Measurements from ENCODE around the gene LHX1. TPM values are rescaled to one million over a fixed set of nuclear protein-coding genes. Genes with fewer than 3 reads are reported as not detected.

Gene LHX1
- total RNA-seq, 1 donor from 2014 or later, result 0.07 TPM

DNA sequence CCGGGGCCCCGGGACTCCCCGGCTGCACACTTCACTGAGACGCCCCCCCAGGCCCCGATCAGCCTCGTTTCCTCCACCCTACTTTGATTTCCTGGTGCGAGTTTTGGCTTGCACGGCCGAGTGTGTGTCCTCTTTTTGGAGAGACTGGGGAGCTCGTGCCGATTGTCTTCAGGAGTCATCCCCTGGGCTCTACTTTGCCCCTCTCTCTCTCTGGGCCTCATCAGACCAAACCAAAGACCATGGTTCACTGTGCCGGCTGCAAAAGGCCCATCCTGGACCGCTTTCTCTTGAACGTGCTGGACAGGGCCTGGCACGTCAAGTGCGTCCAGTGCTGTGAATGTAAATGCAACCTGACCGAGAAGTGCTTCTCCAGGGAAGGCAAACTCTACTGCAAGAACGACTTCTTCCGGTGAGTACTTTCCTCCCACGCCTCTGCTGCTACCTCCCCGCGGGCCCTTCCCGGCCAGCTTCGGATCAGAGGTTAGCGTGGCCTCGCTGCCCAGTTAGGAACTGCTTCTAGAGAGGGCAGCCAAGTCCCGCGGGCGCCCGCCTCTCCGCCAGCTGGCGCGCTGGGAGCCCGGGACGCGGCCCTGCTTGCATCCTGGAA, 787 bp downstream of the LHX1 start:
- intact Hi-C loops (cut with micrococcal nuclease), result no loop called here

GRCh38 chr17:36938566-36939051, 1.3 kb downstream of the LHX1 start:
- intact Hi-C loops (cut with micrococcal nuclease), result no loop called here

- intact Hi-C loops (cut with micrococcal nuclease), result no loop called here
These were observed 2.0 kb downstream of the LHX1 start for GRCh38 chr17:36939052-36939801.

- intact Hi-C loops (cut with micrococcal nuclease), result no loop called here
These were observed 2.6 kb downstream of the LHX1 start for GRCh38 chr17:36939802-36940312.

DNA sequence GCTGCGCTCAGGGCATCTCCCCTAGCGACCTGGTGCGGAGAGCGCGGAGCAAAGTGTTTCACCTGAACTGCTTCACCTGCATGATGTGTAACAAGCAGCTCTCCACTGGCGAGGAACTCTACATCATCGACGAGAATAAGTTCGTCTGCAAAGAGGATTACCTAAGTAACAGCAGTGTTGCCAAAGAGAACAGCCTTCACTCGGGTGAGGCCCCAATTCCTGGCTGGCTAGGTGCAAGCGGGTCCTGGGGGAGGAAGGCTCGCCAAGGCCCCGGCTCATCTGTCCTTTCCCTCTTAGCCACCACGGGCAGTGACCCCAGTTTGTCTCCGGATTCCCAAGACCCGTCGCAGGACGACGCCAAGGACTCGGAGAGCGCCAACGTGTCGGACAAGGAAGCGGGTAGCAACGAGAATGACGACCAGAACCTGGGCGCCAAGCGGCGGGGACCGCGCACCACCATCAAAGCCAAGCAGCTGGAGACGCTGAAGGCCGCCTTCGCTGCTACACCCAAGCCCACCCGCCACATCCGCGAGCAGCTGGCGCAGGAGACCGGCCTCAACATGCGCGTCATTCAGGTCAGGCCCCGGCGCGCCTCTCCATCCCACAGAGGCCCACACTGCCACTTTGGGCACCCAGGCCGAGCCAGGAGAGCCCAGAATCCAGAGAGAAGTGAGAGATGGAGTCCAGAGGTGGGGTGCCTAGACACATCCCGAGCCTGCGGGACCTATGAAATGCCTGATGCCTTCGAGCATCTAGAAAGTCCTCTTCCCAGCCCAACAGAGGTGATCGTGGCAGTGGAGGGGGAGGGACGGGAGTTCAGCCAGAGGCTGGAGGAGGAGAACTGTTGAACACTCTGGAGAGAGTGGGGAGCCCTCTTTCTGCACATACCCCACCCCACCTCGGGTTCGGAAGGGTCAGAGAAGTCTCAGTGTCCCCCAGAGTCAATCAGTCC, 3.3 kb downstream of the LHX1 start:
- intact Hi-C loops (cut with micrococcal nuclease), result no loop called here

DNA sequence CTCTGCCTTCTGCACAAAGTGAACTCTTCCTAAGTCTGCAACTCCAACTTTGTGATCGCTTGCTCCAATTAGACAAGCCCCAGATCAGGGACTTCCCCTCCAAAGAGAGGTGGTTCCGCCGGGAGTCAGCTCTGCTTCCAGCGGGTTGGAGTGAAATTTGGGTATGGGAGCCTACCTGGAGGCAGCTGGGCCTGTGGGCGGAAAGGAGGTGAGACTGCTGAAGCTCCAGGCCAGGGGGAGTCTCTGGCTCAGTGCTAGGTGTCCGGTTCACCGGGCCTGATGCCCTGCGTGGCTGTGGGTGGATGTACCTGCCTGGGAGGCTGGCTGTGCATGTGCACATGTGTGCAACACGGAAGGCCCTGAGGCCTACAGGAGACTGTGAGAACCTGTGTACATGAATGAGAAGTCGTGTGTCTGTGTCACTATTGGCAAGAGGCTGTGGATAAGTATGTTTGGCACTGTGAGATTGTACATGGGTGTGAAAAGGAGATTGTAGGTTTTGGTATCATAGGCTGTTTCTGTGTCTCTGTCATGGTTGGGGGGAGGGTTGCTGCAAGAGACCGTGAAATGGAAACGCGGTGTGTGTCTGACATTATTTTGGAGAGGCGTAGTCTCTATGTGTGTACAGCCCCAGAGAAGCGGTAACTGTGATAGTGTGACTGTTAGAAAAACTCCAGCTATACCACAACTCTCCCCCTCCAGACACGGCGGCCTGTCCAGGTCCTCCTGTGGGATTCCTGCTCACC, 4.2 kb downstream of the LHX1 start:
- intact Hi-C loops (cut with micrococcal nuclease), result no loop called here

DNA sequence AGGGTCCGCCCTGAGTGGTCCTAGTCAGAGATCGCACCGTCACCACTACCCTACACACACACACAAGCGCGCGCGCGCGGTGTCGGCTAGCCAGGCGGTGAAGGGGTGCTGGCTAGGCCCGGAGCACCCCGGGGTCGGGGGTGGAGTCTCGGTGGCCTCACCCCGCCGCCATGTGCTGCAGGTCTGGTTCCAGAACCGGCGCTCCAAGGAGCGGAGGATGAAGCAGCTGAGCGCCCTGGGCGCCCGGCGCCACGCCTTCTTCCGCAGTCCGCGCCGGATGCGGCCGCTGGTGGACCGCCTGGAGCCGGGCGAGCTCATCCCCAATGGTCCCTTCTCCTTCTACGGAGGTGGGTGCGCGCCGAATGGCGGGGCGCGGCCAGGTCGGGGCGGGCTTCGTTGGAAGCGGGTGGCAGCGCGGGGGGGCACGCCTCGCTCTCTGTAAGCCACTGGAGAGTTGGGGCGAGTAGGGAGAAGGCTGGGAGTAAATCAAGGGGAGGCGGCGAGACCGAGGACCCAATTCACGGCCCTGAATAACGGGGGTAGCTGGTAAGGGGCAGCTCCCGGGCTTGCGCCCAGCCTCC, 4.8 kb downstream of the LHX1 start:
- intact Hi-C loops (cut with micrococcal nuclease), result no loop called here

- intact Hi-C loops (cut with micrococcal nuclease), result no loop called here
These were observed 5.4 kb downstream of the LHX1 start for GRCh38 chr17:36942631-36943125.

GRCh38 chr17:36943250-36944191, 6.2 kb downstream of the LHX1 start:
- intact Hi-C loops (cut with micrococcal nuclease), result no loop called here

GRCh38 chr17:36944553-36944952, 7.3 kb downstream of the LHX1 start:
- intact Hi-C loops (cut with micrococcal nuclease), result no loop called here

DNA sequence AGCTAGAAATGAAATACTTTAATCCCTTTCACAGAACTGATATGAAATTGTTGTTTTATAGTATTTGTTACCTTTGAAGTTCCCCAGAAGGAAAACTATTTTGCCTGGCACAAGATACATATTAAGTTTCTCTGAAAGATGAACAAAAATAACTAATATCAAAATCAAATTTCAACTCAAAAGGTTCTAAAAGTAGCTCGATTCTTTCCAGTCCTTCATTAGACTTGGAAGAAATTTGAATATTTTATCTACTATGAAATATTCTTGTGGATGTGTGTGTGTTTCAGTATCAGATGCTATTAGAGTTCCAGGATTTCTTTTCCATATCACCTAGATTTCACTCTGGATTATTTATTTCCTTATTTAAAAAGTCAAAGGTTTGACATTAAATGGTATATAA, 7.9 kb downstream of the LHX1 start:
- intact Hi-C loops (cut with micrococcal nuclease), result loop anchor here (1.0 to 5.0 kb wide), 7 partner anchors 13 to 1612 kb away; partner anchors contain the start of genes HNF1B and SYNRG

- intact Hi-C loops (cut with micrococcal nuclease), result loop anchor here (1.0 to 5.0 kb wide), 7 partner anchors 14 to 1611 kb away; partner anchors contain the start of genes HNF1B and SYNRG
These were observed 8.9 kb downstream of the LHX1 start for GRCh38 chr17:36945959-36946725.

GRCh38 chr17:36946726-36947091, 9.4 kb downstream of the LHX1 start:
- intact Hi-C loops (cut with micrococcal nuclease), result loop anchor here (5.0 kb wide), 6 partner anchors 81 to 1611 kb away; partner anchors contain the start of genes HNF1B and SYNRG

DNA sequence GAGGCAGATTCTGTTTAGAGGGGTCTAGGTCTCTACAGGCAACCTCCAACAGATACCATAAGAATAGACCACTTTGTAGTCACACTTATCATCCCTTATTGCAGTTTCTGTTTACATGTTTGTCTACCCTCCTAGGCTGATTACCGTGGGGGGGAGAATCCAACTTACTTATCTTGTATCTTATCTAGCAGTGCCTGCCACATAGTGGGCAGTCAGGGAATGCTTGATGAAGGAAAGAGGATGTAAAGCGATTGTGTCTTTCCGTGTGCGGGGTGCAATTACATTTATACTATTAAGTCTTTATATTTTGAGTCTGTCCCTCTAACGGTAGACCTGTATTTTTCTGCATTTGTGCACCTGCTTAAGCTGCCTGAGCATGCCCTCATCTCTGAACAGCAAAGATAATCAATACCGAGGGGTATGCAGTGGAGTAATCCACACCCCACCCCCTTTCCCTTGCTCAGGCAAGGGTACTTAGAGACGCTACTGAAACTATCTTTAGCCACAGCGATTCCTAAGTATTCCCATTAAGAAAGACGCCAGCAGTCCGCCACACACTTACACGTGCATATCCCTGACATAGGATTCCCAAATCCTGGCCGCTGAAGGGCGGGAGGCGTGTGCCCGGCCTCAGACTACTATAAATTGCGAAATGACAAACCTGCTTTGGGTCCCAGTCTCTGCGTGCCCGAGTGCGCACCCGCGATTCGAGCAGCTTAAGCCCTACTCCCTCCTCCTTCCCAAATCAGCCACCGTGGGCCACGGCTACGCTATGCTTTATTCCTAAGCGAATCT, 10.8 kb downstream of the LHX1 start:
- intact Hi-C loops (cut with micrococcal nuclease), result loop anchor here (1.0 to 5.0 kb wide), 11 partner anchors 79 to 1609 kb away; partner anchors contain the start of genes HNF1B, MRM1 and SYNRG

DNA sequence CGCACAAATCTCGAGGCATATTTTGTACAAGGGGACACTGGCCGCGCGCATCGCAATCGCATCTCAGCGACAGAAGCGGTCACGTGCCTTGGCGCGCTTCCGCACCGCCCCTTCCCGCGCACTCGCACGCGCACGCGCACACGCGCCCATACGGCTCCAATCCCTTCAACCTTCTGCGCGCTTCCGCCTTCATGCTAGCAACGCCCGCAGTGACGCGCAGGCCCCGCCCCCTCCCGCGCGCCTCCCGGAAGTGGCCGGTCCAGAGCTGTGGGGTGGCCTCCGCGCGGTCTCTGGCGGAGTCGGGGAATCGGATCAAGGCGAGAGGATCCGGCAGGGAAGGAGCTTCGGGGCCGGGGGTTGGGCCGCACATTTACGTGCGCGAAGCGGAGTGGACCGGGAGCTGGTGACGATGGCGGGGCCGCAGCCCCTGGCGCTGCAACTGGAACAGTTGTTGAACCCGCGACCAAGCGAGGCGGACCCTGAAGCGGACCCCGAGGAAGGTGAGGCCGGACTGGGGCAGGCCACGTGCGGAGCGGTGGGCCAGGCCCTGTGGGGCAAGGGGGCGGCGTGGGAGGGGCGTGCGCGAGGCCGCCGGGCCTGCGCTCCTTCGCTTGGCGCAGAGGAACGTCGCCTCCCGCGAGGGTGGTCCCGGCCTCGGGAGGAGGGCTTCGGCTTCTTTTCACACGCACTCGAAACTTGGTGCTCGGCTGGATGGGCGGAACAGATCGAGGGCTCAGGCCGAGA, 11.6 kb downstream of the LHX1 start, which contains the start of gene AATF:
Gene AATF (plus strand): TSS at position 238 of the 744 bp plus-strand sequence. CDS start 172 bp downstream, at position 410.
- intact Hi-C loops (cut with micrococcal nuclease), result loop anchor here (1.0 to 5.0 kb wide), 12 partner anchors 78 to 1608 kb away; partner anchors contain the start of genes HNF1B, MRM1, SYNRG and ZNHIT3

DNA sequence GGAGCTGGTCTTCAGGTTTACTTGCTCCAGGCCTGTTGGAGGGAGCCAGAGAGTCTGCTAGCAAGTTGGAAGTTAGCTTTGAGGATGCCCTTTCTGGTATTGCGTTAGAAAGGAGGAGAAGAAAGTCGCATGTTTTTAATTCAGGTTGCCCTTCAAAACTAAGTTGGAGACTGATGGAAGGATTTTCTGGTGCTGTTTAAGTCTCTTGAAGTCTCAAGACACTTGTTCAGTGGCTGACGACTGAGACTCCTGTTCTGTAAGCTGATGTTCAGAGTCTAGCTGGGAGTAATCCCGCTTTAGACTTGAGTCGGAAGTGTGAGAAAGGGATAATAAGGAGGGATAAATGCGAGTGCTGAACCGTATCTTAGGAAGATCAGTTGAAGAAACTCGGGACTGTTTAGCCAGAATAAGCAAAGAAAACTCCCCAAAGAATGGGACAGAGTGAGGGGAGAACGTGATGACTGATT, 12.2 kb downstream of the LHX1 start:
- intact Hi-C loops (cut with micrococcal nuclease), result loop anchor here (1.0 to 5.0 kb wide), 10 partner anchors 78 to 1608 kb away; partner anchors contain the start of genes HNF1B, MRM1, SYNRG and ZNHIT3

All from T-helper 1 cell treated with Interleukin-12 subunit alpha and Interleukin-12 subunit beta and Interleukin-4 antibody, amounts not matched to agents 30 ng/mL and 1 ng/mL, for 36 hours (primary cell).